ENCODE results near the gene ARMC12.

DNA sequence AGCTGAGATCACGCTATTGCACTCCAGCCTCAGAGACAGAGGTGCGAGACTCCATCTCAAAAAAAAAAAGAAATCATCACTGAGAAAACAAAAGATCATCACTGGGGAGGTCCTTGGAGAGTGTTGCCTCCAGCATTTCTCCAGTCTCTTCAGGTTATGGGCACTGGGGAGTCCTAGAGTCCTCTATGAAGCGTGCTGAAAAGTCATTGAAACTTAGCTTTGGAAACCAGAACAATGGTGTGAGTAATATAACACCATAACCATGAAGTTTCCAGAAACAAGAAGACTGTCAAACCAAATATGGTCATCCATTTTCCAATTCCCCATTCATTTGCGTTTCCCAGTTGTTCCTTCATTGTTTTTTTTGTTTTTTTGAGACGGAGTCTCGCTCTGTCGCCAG lies 13.7 kb downstream of the ARMC12 start:
- TF ChIP-seq CREB1 (IDR thresholded peaks at IDR 0.05) (no peak), CREB1 (CRISPR knock-in tag; IDR thresholded peaks at IDR 0.05) (no peak), PAX8 (CRISPR knock-in tag; IDR thresholded peaks at IDR 0.05; ENCODE audit: borderline replicate concordance) (no peak), SP1 (IDR thresholded peaks at IDR 0.05) (no peak), SP1 (CRISPR knock-in tag; IDR thresholded peaks at IDR 0.05) (no peak), ZFY (CRISPR knock-in tag; IDR thresholded peaks at IDR 0.05) (no peak), POLR2A (IDR thresholded peaks at IDR 0.05; ENCODE audit: insufficient read depth in 1 of 2, low read depth in 2 of 2, low read length in 2 of 2) (no peak), CREM (IDR thresholded peaks at IDR 0.05) (no peak), CREM (CRISPR knock-in tag; IDR thresholded peaks at IDR 0.05) (no peak), PHB2 (IDR thresholded peaks at IDR 0.05; ENCODE audit: partially characterized antibody) (no peak), YEATS4 (CRISPR knock-in tag; IDR thresholded peaks at IDR 0.05; ENCODE audit: borderline replicate concordance) (no peak)
- TF ChIP-seq, protein P1, sequence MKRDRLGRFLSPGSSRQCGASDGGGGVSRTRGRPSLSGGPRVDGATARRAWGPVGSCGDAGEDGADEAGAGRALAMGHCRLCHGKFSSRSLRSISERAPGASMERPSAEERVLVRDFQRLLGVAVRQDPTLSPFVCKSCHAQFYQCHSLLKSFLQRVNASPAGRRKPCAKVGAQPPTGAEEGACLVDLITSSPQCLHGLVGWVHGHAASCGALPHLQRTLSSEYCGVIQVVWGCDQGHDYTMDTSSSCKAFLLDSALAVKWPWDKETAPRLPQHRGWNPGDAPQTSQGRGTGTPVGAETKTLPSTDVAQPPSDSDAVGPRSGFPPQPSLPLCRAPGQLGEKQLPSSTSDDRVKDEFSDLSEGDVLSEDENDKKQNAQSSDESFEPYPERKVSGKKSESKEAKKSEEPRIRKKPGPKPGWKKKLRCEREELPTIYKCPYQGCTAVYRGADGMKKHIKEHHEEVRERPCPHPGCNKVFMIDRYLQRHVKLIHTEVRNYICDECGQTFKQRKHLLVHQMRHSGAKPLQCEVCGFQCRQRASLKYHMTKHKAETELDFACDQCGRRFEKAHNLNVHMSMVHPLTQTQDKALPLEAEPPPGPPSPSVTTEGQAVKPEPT (CRISPR knock-in tag; IDR thresholded peaks at IDR 0.05; ENCODE audit: low read depth), result no peak
- TF ChIP-seq, protein P2, sequence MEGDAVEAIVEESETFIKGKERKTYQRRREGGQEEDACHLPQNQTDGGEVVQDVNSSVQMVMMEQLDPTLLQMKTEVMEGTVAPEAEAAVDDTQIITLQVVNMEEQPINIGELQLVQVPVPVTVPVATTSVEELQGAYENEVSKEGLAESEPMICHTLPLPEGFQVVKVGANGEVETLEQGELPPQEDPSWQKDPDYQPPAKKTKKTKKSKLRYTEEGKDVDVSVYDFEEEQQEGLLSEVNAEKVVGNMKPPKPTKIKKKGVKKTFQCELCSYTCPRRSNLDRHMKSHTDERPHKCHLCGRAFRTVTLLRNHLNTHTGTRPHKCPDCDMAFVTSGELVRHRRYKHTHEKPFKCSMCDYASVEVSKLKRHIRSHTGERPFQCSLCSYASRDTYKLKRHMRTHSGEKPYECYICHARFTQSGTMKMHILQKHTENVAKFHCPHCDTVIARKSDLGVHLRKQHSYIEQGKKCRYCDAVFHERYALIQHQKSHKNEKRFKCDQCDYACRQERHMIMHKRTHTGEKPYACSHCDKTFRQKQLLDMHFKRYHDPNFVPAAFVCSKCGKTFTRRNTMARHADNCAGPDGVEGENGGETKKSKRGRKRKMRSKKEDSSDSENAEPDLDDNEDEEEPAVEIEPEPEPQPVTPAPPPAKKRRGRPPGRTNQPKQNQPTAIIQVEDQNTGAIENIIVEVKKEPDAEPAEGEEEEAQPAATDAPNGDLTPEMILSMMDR (CRISPR knock-in tag; IDR thresholded peaks at IDR 0.05), result no peak
- TF ChIP-seq, protein P3, sequence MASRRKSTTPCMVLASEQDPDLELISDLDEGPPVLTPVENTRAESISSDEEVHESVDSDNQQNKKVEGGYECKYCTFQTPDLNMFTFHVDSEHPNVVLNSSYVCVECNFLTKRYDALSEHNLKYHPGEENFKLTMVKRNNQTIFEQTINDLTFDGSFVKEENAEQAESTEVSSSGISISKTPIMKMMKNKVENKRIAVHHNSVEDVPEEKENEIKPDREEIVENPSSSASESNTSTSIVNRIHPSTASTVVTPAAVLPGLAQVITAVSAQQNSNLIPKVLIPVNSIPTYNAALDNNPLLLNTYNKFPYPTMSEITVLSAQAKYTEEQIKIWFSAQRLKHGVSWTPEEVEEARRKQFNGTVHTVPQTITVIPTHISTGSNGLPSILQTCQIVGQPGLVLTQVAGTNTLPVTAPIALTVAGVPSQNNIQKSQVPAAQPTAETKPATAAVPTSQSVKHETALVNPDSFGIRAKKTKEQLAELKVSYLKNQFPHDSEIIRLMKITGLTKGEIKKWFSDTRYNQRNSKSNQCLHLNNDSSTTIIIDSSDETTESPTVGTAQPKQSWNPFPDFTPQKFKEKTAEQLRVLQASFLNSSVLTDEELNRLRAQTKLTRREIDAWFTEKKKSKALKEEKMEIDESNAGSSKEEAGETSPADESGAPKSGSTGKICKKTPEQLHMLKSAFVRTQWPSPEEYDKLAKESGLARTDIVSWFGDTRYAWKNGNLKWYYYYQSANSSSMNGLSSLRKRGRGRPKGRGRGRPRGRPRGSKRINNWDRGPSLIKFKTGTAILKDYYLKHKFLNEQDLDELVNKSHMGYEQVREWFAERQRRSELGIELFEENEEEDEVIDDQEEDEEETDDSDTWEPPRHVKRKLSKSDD (CRISPR knock-in tag; IDR thresholded peaks at IDR 0.05; ENCODE audit: low read depth), result no peak

Measured in HepG2 (cell line).